Measurements from ENCODE around the gene TRIML1.
"Not testable (repeated sequence)": the region's sequence is repeated elsewhere in the genome, so short reads cannot be mapped to it uniquely, and the experiment has no call there.

TRIML1 gene

GRCh38 chr4:188154668-188155405, 15.6 kb downstream of the TRIML1 start:
- DNase-seq: no peak

GRCh38 chr4:188158336-188158735, 19.1 kb downstream of the TRIML1 start:
- DNase-seq: no peak

DNA sequence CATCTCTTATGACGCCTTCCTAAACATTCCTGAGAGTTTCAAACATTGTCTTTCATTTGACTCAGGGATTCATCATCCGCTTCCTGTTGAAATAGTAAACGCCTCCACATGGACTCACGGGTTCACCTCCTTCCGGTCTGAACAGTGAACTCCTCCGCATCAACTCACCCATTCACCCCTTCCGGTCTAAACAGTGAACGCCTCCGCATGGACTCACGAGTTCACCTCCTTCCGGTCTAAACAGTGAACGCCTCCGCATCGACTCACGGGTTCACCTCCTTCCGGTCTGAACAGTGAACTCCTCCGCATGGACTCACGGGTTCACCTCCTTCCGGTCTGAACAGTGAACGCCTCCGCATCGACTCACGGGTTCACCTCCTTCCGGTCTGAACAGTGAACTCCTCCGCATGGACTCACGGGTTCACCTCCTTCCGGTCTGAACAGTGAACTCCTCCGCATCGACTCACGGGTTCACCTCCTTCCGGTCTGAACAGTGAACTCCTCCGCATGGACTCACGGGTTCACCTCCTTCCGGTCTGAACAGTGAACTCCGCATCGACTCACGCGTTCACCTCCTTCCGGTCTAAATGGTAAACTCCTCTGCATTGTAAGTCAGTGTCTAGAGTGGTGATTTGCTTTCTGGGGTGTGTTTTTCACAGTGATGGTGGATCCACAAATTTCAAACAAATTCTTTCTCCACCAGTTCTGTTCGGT, 20.4 kb downstream of the TRIML1 start:
- not testable (repeated sequence) for DNase-seq

GRCh38 chr4:188160406-188160805, 21.2 kb downstream of the TRIML1 start:
- no peak for DNase-seq

DNA sequence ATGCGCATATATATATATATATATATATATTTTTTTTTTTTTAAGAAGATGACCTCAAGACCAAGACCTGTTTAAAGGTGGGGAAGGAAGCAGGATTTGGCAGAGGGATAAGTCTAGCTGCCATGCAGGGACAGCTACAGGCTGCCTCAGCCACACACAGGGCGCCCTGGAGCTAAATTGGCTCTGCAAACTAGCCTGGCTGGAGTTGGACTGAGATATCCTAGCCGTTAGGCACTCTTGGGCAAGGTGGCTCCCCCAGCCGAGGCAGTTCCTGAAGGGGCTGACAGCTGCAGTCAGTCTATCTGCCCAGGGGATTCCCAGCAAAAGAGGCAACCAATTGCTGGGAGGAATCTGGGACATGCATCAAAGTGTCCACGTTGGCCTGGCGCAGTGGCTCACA, 21.9 kb downstream of the TRIML1 start:
- no peak for DNase-seq

- no peak for DNase-seq
Observed at GRCh38 chr4:188162698-188163097, 23.5 kb downstream of the TRIML1 start.

GRCh38 chr4:188168726-188169373, 29.6 kb downstream of the TRIML1 start:
- DNase-seq: no peak

DNA sequence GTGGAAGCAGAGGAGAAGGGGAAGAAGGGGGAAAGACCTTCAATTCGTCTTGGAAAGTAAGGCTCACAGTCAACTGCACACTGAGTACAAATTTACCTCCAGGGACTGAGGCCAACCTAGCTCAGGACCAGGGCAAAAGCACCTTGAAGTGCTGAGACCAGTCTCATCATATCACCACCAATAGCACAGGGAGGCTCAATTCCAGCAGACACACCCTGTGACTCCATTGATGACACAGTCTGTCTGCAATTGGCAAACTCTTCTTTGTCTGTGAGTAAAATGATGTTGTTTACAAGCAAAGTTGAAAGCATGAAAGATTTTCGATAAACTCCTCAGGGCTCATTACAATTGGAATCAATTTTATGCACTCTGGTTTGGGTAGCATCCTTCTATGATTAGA, 32.3 kb downstream of the TRIML1 start:
- DNase-seq: no peak

DNA sequence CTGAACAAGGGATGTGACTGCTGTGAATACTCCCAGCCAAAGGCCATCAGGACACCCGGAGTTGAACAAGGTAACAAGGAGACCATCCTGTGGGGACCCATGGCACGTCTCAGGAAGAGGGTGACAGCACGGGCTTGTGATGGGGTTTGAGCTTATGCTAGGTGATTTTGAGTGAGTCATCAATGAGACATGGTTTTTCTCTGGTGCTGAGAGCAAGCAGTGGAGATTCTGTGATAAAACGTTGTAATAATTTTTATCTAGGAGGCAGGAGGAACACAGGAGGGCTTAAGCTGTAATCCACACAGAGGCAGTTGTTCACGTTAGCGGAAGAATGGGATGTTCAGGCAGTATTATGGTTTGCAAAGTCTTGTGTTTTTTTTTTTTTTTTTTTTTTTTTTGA, 36.0 kb downstream of the TRIML1 start:
- DNase-seq: no peak

DNA sequence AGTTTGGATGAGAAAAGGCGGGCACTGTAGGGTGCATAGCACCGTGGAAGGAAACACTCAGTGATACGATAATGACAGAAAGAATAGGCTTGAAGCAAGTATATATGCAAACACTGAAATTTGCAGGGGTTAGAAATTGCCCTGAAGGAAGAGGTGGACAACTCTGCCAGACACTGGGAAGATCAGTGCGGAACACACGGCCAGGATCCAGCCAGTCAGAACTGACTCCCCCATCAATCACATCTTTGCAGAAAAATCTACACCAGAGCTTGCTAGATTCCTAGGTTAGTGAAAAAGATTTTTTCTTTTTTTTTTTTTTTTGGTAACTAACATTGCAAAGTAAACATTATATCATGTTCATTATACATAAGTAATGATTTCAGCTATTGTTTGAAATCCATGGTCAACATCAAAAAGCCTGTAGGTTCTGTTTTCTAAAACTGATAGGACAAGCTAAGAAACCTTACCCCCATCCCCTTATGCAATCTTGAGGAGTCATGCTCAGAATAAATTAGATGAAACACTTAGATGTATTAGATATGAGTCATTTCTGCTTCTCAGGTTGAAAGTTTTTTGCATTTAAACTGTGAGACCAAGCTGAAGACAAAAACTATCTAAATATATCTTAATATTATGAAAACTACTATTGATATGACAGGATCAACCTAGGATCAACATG, 38.9 kb downstream of the TRIML1 start:
- DNase-seq: peak; percentile 33

DNA sequence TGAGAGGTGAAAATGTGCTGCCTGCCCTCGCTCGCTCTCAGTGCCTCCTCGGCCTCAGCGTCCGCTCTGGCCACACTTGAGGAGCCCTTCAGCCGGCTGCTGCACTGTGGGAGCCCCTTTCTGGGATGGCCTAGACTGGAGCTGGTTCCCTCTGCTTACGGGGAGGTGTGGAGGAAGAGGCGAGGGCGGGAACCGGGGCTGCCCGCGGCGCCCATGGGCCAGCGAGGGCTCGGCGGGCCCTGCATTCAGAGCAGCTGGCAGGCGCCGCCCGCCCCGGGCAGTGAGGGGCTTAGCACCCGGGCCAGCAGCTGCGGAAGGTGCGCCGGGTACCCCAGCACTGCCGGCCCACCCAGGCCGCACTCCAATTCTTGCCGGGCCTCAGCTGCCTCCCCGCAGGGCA, 39.6 kb downstream of the TRIML1 start:
- no peak for DNase-seq

GRCh38 chr4:188187106-188187505, 47.9 kb downstream of the TRIML1 start:
- DNase-seq: no peak

DNA sequence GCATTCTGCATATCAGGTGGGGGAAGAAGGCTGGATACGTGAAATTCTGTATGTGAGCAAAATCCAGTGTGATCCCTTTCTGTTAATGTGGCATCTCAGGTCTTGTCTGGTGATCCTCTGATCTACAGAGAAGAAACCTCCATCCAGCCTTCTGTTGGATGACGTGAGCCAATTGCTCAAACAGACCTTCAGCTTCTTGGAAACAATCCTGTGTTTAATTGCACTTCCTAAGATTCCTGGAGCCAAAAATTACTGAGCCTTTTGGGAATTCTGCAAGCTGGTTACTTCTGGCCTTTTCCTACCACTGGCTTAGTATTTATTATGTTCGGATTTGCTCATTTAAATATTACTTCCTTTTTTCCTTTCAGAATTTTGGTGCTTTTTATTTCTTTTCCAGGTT, 51.2 kb downstream of the TRIML1 start:
- DNase-seq: peak; percentile 21

GRCh38 chr4:188194421-188194820, 55.2 kb downstream of the TRIML1 start:
- DNase-seq: no peak

DNA sequence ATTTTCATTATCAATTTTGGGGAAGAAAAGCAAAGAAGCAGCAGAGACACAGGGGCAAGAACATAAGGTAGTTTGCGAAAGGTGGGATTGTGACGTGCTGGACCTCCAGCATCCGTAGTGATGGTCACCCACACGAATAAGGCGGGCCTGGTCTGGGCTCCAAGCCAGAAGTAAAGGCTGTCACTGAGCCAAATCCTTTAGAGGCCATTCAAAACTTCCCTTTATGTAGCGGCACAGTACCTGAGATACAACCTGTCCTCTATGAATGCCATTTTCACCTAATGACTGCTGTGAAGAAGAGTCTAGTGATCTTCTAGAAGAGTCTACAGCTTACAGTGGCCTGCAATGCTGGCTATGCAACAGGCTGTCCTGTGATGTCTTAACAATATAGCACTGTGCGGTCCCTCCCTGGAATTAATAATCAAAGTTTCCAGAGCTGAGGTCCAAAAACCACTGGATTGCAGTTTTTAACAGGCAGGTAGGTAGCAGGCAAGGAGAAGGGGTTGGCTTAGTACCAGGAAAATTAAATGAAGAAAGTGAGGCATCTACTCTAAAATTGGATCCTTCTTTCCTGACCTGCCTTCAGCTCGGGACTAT, 56.2 kb downstream of the TRIML1 start:
- DNase-seq: no peak

DNA sequence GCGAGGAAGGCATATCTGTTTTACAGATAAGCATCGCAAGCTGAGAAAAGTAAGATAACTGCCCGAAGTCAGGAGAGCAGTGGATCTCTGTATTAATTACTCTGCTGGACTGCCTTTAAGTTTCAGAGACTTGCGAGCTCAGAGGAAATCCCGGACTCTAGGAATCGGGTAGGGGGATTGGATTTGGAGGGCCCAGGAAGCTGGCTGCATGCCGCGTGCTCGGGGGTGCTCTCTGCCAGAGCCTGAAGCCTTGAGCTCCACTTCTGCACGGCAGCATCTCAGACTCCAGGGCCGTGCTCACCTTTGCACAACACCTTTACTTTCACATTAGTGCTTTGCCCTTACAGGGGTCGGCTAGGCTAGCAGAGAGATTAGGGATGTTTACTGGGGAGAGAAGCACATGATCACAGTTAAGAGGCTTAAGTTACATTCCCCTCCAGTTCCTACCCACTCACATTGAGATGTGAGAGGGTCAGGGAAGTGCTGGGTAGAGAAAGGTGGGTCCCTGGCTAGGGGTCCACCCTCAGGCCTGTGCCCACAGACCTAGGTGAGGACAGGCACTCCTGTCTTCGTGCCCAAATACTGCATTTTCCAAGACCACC, 57.0 kb downstream of the TRIML1 start:
- DNase-seq: no peak

All from fibroblast of skin of right quadriceps (primary cell).